ENCODE results near the gene ZNF81.
"Not testable (repeated sequence)": the region's sequence is repeated elsewhere in the genome, so short reads cannot be mapped to it uniquely, and the experiment has no call there.

Gene ZNF81

GRCh38 chrX:47900833-47901232 is 64.1 kb downstream of the ZNF81 start:
- TF ChIP-seq, protein P1, sequence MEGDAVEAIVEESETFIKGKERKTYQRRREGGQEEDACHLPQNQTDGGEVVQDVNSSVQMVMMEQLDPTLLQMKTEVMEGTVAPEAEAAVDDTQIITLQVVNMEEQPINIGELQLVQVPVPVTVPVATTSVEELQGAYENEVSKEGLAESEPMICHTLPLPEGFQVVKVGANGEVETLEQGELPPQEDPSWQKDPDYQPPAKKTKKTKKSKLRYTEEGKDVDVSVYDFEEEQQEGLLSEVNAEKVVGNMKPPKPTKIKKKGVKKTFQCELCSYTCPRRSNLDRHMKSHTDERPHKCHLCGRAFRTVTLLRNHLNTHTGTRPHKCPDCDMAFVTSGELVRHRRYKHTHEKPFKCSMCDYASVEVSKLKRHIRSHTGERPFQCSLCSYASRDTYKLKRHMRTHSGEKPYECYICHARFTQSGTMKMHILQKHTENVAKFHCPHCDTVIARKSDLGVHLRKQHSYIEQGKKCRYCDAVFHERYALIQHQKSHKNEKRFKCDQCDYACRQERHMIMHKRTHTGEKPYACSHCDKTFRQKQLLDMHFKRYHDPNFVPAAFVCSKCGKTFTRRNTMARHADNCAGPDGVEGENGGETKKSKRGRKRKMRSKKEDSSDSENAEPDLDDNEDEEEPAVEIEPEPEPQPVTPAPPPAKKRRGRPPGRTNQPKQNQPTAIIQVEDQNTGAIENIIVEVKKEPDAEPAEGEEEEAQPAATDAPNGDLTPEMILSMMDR (IDR thresholded peaks at IDR 0.05; ENCODE audit: low read depth, low read length): no peak
- DNase-seq (ENCODE audit: extremely low read depth, low read depth): no peak

DNA sequence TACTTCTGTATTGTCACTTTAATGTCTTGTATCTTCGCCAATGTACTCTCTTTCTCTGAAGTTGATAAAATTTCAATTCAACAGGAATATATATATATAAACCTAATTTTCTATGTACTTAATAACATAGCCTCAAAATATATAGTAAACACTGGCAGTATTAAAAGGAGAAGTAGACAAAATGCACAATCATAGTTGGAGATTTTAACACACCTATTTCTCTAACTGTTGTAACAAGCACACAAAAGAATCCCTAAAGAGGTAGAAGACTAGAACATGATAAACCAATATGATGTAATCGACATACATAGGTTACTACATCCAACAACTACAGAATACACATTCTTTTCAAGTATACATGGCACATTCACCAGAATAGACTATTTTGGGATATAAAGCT is 65.5 kb downstream of the ZNF81 start:
- DNase-seq (ENCODE audit: extremely low read depth, low read depth): no peak
- TF ChIP-seq, protein P1 (IDR thresholded peaks at IDR 0.05; ENCODE audit: low read depth, low read length): no peak

DNA sequence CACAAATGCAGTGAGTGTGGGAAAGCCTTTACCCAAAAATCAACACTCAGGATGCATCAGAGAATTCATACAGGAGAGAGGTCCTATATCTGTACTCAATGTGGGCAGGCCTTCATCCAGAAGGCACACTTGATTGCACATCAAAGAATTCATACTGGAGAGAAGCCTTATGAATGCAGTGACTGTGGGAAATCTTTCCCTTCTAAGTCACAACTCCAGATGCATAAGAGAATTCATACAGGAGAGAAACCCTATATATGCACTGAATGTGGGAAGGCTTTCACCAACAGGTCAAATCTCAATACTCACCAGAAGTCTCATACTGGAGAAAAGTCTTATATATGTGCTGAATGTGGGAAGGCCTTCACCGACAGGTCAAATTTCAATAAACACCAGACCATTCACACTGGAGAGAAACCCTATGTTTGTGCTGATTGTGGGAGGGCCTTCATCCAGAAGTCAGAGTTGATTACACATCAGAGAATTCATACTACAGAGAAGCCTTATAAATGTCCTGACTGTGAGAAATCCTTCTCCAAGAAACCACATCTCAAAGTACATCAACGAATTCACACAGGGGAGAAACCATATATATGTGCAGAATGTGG is 79.3 kb downstream of the ZNF81 start:
- TF ChIP-seq, protein P1 (IDR thresholded peaks at IDR 0.05; ENCODE audit: low read depth, low read length): no peak
- no peak for DNase-seq (ENCODE audit: extremely low read depth, low read depth)

DNA sequence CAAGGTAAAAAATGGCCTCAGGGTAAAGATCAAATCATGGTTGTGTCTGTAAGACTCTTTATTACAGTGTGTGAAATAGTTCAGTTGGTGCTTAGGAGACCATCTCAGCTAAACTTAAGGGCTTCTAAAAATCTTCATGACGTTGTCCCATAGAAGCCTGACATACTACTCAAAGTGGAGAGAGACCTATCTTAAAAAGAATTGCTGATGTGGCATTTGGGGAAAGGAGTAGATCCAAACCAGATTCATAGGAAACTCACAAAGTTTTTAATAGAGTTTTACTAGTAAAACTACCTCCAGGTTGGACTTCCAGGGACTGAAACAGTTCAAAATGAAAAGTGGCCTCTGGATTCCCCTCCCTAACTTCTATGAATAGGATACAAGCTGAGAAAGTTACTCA is 81.6 kb downstream of the ZNF81 start:
- TF ChIP-seq, protein P1 (IDR thresholded peaks at IDR 0.05; ENCODE audit: low read depth, low read length): no peak
- no peak for DNase-seq (ENCODE audit: extremely low read depth, low read depth)

GRCh38 chrX:47927212-47927611 is 90.5 kb downstream of the ZNF81 start:
- TF ChIP-seq, protein P1 (IDR thresholded peaks at IDR 0.05; ENCODE audit: low read depth, low read length): no peak

DNA sequence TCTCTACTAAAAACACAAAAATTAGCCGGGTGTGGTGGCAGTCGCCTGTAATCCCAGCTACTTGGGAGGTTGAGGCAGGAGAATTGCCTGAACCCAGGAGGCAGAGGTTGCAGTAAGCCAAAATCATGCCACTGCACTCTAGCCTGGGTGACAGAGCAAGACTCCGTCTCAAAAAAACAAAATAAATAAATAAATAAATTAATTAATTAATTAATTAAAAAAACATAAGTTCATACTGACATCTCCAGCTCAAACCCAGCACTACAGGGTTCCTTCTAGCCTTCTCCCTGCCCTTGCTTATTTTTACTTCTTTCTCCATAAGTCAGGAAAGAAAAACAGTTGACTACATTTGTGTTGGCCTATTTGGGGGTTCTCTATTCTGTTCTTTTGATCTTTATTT is 95.3 kb downstream of the ZNF81 start:
- not testable (repeated sequence) for DNase-seq (ENCODE audit: extremely low read depth, low read depth)

More at GRCh38 chrX:47927212-47927611, 90.5 kb downstream of the ZNF81 start:
- no peak for DNase-seq (ENCODE audit: extremely low read depth, low read depth)

GRCh38 chrX:47933946-47934345 is 97.2 kb downstream of the ZNF81 start:
- no peak for DNase-seq (ENCODE audit: extremely low read depth, low read depth)
- TF ChIP-seq, protein P1 (IDR thresholded peaks at IDR 0.05; ENCODE audit: low read depth, low read length): no peak

Data from AG09319 (cell line).